CD4-positive, alpha-beta T cell (primary cell): Measurements from ENCODE around the gene FNIP1. TPM values are rescaled to one million over a fixed set of nuclear protein-coding genes. Genes with fewer than 3 reads are reported as not detected.

Experiments used
- ATAC-seq: fragments of 200-7000 bp; cut with Tn5 transposase; one replicate; pipeline ENCODE4 v1.10.0; 2022; ENCODE audit warnings: mild to moderate bottlenecking; ENCODE audit not compliant: poor library complexity
- CTCF ChIA-PET: fragments of 350-600 bp; sonication (Branson Sonifier 250); formaldehyde crosslinking; loops from one replicate; lab custom pipeline; 2021; ENCODE audit warnings: antibody characterized with exemption, inconsistent platforms; lab: Charles Lee
- POLR2A ChIA-PET: fragments of 350-600 bp; sonication (Branson Sonifier 250); formaldehyde crosslinking; loops from one replicate; lab custom pipeline; 2021; ENCODE audit warnings: antibody characterized with exemption, inconsistent platforms; lab: Charles Lee
- DNase-seq, 14 experiments: peaks; one replicate each; pipeline ENCODE4 v3.0.0-alpha.2; 2013 to 2020; ENCODE audit warnings: mixed read lengths in 2 of 14
- H3K27ac ChIP-seq, 2 donors: one replicate each; pipeline versions ENCODE4 v1.5.1 to v1.7.0; 2013; ENCODE audit warnings: low read length in 2 of 2, low read depth in 1 of 2, mild to moderate bottlenecking in 1 of 2
- H3K27me3 ChIP-seq, 2 experiments: 1 replicate in 1 of 2; 2 replicates in 1 of 2; pipeline versions ENCODE4 v1.6.1 to v1.7.0; 2013; ENCODE audit warnings: low read length in 2 of 2, control low read depth in 1 of 2, mild to moderate bottlenecking in 1 of 2, moderate library complexity in 1 of 2; ENCODE audit not compliant: insufficient read depth in 2 of 2, control insufficient read depth in 1 of 2
- H3K36me3 ChIP-seq: one replicate; pipeline ENCODE4 v1.6.1; 2013; ENCODE audit warnings: low read length, control low read depth; ENCODE audit not compliant: insufficient read depth
- H3K4me1 ChIP-seq: one replicate; pipeline ENCODE4 v1.6.1; 2013; ENCODE audit warnings: low read length, control low read depth; ENCODE audit not compliant: insufficient read depth
- H3K4me3 ChIP-seq: one replicate; pipeline ENCODE4 v1.5.1; 2013; ENCODE audit warnings: mild to moderate bottlenecking, low read length, moderate library complexity
- H3K9me3 ChIP-seq, 2 experiments: 1 replicate in 1 of 2; 2 replicates in 1 of 2; pipeline versions ENCODE4 v1.6.1 to v1.7.0; 2013; ENCODE audit warnings: low read length in 2 of 2, mild to moderate bottlenecking in 2 of 2, control low read depth in 1 of 2, moderate library complexity in 1 of 2; ENCODE audit not compliant: control insufficient read depth in 1 of 2, insufficient read depth in 1 of 2
- H3K27ac Mint-ChIP-seq: one replicate; pipeline ENCODE4 v1.8.0; 2020; ENCODE audit warnings: mixed read lengths
- H3K27me3 Mint-ChIP-seq: one replicate; pipeline ENCODE4 v1.8.0; 2021; ENCODE audit warnings: mixed read lengths
- H3K36me3 Mint-ChIP-seq: one replicate; pipeline ENCODE4 v1.8.0; 2021; ENCODE audit warnings: low read depth, mixed read lengths
- H3K4me1 Mint-ChIP-seq: one replicate; pipeline ENCODE4 v1.8.0; 2021; ENCODE audit warnings: low read depth, mixed read lengths
- H3K4me3 Mint-ChIP-seq: one replicate; pipeline ENCODE4 v1.8.0; 2020; ENCODE audit warnings: mild to moderate bottlenecking, mixed read lengths
- H3K9me3 Mint-ChIP-seq: one replicate; pipeline ENCODE4 v1.8.0; 2020; ENCODE audit warnings: mixed read lengths
- CTCF ChIP-seq: fragments of 200-600 bp; IDR thresholded peaks from one replicate; pipeline ENCODE4 v1.8.0; 2022; ENCODE audit warnings: antibody characterized with exemption, mild to moderate bottlenecking
- intact Hi-C, 2 experiments: fragments of 100-400 bp; cut with DNase I in 1 of 2; cut with micrococcal nuclease in 1 of 2; formaldehyde crosslinking; loops; one replicate each; pipeline versions ENCODE4 v1.15.1 to v1.9.0; 2023 to 2025; cut with DNase I, micrococcal nuclease
- total RNA-seq, 174 experiments: library from RNA in 2 of 174; stranded (reverse) in 2 of 174; gene quantifications; one replicate each; pipeline ENCODE4 v1.2.3 and lab custom pipeline; 2021 to 2026

Gene FNIP1
- total RNA-seq, 2 experiments from 2014 or later: 34.5 to 34.7 TPM

- no peaks in the 10 kb centered on the region for H3K4me1 ChIP-seq
- no peak for DNase-seq
- intact Hi-C loops: loop anchor here in 1 of 2 experiments (5.0 kb wide), 1 partner anchor 71 kb away; no protein-coding TSS in a partner anchor
- no peaks in the 10 kb centered on the region for H3K9me3 ChIP-seq
- H3K27ac ChIP-seq: no peak overlapping the region
- peak overlapping the region; percentile 24 for H3K27ac Mint-ChIP-seq
- no peaks in the 10 kb centered on the region for H3K4me1 Mint-ChIP-seq
- TF ChIP-seq CTCF: no peak
- no peaks in the 10 kb centered on the region for H3K27me3 ChIP-seq
- H3K4me3 ChIP-seq: no peak overlapping the region
- H3K27me3 Mint-ChIP-seq: no peaks in the 10 kb centered on the region
- CTCF ChIA-PET: interaction anchor here (1.4 kb wide), 1 partner anchor 82 kb away, joined by 5 read pairs; no protein-coding TSS in a partner anchor
- no peak overlapping the region for H3K4me3 Mint-ChIP-seq
- ATAC-seq: no peak
- peaks cover 40% of the 10 kb centered on the region for H3K36me3 ChIP-seq
- H3K36me3 Mint-ChIP-seq: peaks cover 88% of the 10 kb centered on the region
- no peaks in the 10 kb centered on the region for H3K9me3 Mint-ChIP-seq
- POLR2A ChIA-PET: no interaction called here
These were observed 125.4 kb downstream of the FNIP1 start for GRCh38 chr5:131671409-131671808.

GRCh38 chr5:131664929-131665328 is 131.9 kb downstream of the FNIP1 start:
- no peak overlapping the region for H3K27ac Mint-ChIP-seq
- ATAC-seq (no peak), DNase-seq (no peak)
- ChIA-PET CTCF (interaction anchor here (1.0 to 1.4 kb wide), 2 partner anchors 8 to 75 kb away, joined by 5 read pairs; no protein-coding TSS in a partner anchor), POLR2A (no interaction called here)
- Histone ChIP-seq H3K27ac (no peak overlapping the region), H3K4me1 (no peaks in the 10 kb centered on the region), H3K4me3 (no peak overlapping the region), H3K9me3 (peaks cover 10 to 17% of the 10 kb centered on the region in 2 experiments), H3K36me3 (peaks cover 50% of the 10 kb centered on the region), H3K27me3 (no peaks in the 10 kb centered on the region)
- H3K9me3 Mint-ChIP-seq: peaks cover under 1% of the 10 kb centered on the region
- peaks cover 84% of the 10 kb centered on the region for H3K36me3 Mint-ChIP-seq
- no peak for TF ChIP-seq CTCF
- intact Hi-C loops: no loop called here
- no peaks in the 10 kb centered on the region for H3K27me3 Mint-ChIP-seq
- H3K4me3 Mint-ChIP-seq: no peak overlapping the region
- no peaks in the 10 kb centered on the region for H3K4me1 Mint-ChIP-seq

- H3K9me3 ChIP-seq: peaks cover 18 to 19% of the 10 kb centered on the region in 2 experiments
- no peak overlapping the region for H3K27ac ChIP-seq
- no peak for ATAC-seq
- H3K36me3 ChIP-seq: peaks cover 51% of the 10 kb centered on the region
- intact Hi-C loops: no loop called here
- H3K27me3 ChIP-seq: no peaks in the 10 kb centered on the region
- H3K4me1 ChIP-seq: no peaks in the 10 kb centered on the region
- ChIA-PET POLR2A (no interaction called here), CTCF (no interaction called here)
- H3K36me3 Mint-ChIP-seq: peaks cover 84% of the 10 kb centered on the region
- no peak overlapping the region for H3K27ac Mint-ChIP-seq
- DNase-seq: no peak
- H3K4me1 Mint-ChIP-seq: no peaks in the 10 kb centered on the region
- no peak for TF ChIP-seq CTCF
- no peak overlapping the region for H3K4me3 Mint-ChIP-seq
- H3K4me3 ChIP-seq: no peak overlapping the region
- H3K27me3 Mint-ChIP-seq: no peaks in the 10 kb centered on the region
- peaks cover 7% of the 10 kb centered on the region for H3K9me3 Mint-ChIP-seq
These were observed 134.9 kb downstream of the FNIP1 start for GRCh38 chr5:131661933-131662332.
